ENCODE measurements around the gene THOC5. TPM values are rescaled to one million over a fixed set of nuclear protein-coding genes. Genes with fewer than 3 reads are reported as not detected.

THOC5 gene
- total RNA-seq, 4 donors from 2014 or later: 22.4 to 43.7 (median 27.0) TPM

GRCh38 chr22:29479417-29480261 lies 73.9 kb downstream of the THOC5 start, which contains the start of gene NEFH:
TSS of gene NEFH (plus strand) at chr22:29480218. CDS start at chr22:29480263, 45 bp downstream.
- H3K9me3 ChIP-seq: no peaks in the 10 kb centered on the region
- no peak within 1 kb of the TSS for H3K27ac ChIP-seq
- peak within 1 kb of the TSS in 2 of 4 donors; percentile 12 to 32 for H3K4me3 ChIP-seq
- H3K4me1 ChIP-seq: peaks cover 0 to 22% (median 17%) of the 10 kb centered on the region in 4 donors
- no peak for DNase-seq
- WGBS, 2 donors (ENCODE audit: low coverage in 1 of 2): 8 to 18% methylated on average over 17 to 44 of the region's 48 CpGs
- in situ Hi-C loops (cut with MboI; ENCODE audit: low pct_ligation_motif_present in 1 of 4, low pct_unique_long_range_greater_than_20kb in 1 of 4, low sequenced_read_pairs in 3 of 4) (no loop called here), intact Hi-C loops (cut with DNase I; ENCODE audit: low total_unique reads) (no loop called here)
- peaks cover 60% of the 10 kb centered on the region for H3K27me3 ChIP-seq
- no peak for TF ChIP-seq POLR2A (IDR thresholded peaks at IDR 0.05)
- TF ChIP-seq EP300 (IDR thresholded peaks at IDR 0.05; ENCODE audit: low read depth): no peak
- TF ChIP-seq CTCF (IDR thresholded peaks at IDR 0.05): no peak
- no peak for TF ChIP-seq POLR2AphosphoS5 (IDR thresholded peaks at IDR 0.05)
- H3K36me3 ChIP-seq: no peaks in the 10 kb centered on the region

- no peak overlapping the region for H3K27ac ChIP-seq
- no peaks in the 10 kb centered on the region for H3K36me3 ChIP-seq
- intact Hi-C loops (cut with DNase I; ENCODE audit: low total_unique reads) (no loop called here), in situ Hi-C loops (cut with MboI; ENCODE audit: low pct_ligation_motif_present in 1 of 4, low pct_unique_long_range_greater_than_20kb in 1 of 4, low sequenced_read_pairs in 3 of 4) (no loop called here)
- peaks cover 64% of the 10 kb centered on the region for H3K27me3 ChIP-seq
- DNase-seq: no peak
- no peak overlapping the region for H3K4me3 ChIP-seq
- 15% methylated on average over 6 to 21 of the region's 21 CpGs for WGBS, 2 donors (ENCODE audit: low coverage in 1 of 2)
- TF ChIP-seq CTCF (IDR thresholded peaks at IDR 0.05) (no peak), POLR2A (IDR thresholded peaks at IDR 0.05) (no peak), EP300 (IDR thresholded peaks at IDR 0.05; ENCODE audit: low read depth) (no peak), POLR2AphosphoS5 (IDR thresholded peaks at IDR 0.05) (no peak)
- H3K9me3 ChIP-seq: no peaks in the 10 kb centered on the region
- peaks cover 0 to 22% (median 17%) of the 10 kb centered on the region in 4 donors for H3K4me1 ChIP-seq
Measured at GRCh38 chr22:29478326-29479276, 75.0 kb downstream of the THOC5 start.

GRCh38 chr22:29477723-29478318 lies 75.7 kb downstream of the THOC5 start:
- 43% methylated on average over 4 of the region's 4 CpGs; no CpG with 5 or more reads in 1 of the 2 donors for WGBS, 2 donors (ENCODE audit: low coverage in 1 of 2)
- no peak overlapping the region for H3K4me3 ChIP-seq
- TF ChIP-seq CTCF (IDR thresholded peaks at IDR 0.05) (no peak), POLR2A (IDR thresholded peaks at IDR 0.05) (no peak), EP300 (IDR thresholded peaks at IDR 0.05; ENCODE audit: low read depth) (no peak), POLR2AphosphoS5 (IDR thresholded peaks at IDR 0.05) (no peak)
- H3K4me1 ChIP-seq: peaks cover 0 to 22% (median 17%) of the 10 kb centered on the region in 4 donors
- H3K27ac ChIP-seq: no peak overlapping the region
- no peak for DNase-seq
- H3K27me3 ChIP-seq: peaks cover 66% of the 10 kb centered on the region
- in situ Hi-C loops (cut with MboI; ENCODE audit: low pct_ligation_motif_present in 1 of 4, low pct_unique_long_range_greater_than_20kb in 1 of 4, low sequenced_read_pairs in 3 of 4): no loop called here
- intact Hi-C loops (cut with DNase I; ENCODE audit: low total_unique reads): no loop called here
- no peaks in the 10 kb centered on the region for H3K36me3 ChIP-seq
- H3K9me3 ChIP-seq: no peaks in the 10 kb centered on the region

Data from transverse colon (tissue), 4 donors.